Spleen (tissue), 7 donors: ENCODE results near the gene FGF22.
"Not testable (repeated sequence)": the region's sequence is repeated elsewhere in the genome, so short reads cannot be mapped to it uniquely, and the experiment has no call there.

Source experiments
- CTCF ChIP-seq, 11 experiments: fragments of 200-600 bp in 7 of 11; fragments of 450-650 bp in 4 of 11; sonication (generic) in 4 of 11; IDR thresholded peaks in 8 of 11; conservative IDR thresholded peaks in 3 of 11; 1 replicate in 7 of 11; 2 replicates in 4 of 11; pipeline versions ENCODE4 v1.4.0 to v1.8.0; 2016 to 2021; ENCODE audit warnings: antibody characterized with exemption in 11 of 11, inconsistent platforms in 4 of 11, mild to moderate bottlenecking in 1 of 11
- POLR2A ChIP-seq, 3 donors: fragments of 450-650 bp; IDR thresholded peaks; one replicate each; pipeline ENCODE4 v1.5.1; 2017; ENCODE audit warnings: antibody characterized with exemption in 3 of 3, mild to moderate bottlenecking in 1 of 3
- POLR2AphosphoS5 ChIP-seq, 3 donors: sonication (generic); formaldehyde crosslinking; IDR thresholded peaks; one replicate each; pipeline ENCODE4 v1.5.1; 2017; ENCODE audit warnings: antibody characterized with exemption in 3 of 3
- donor health status: DM: no; HTN: no; CAD: no; lungs with moderate emphysema.
- donor health status: DM: no; HTN: no; CAD: no.
- donor health status: DM: no; HTN: no; CAD: no.

- TF ChIP-seq CTCF (IDR thresholded peaks at IDR 0.05 in 8 of 11, conservative IDR thresholded peaks at IDR 0.05 in 3 of 11); POLR2A (IDR thresholded peaks at IDR 0.05); POLR2AphosphoS5 (IDR thresholded peaks at IDR 0.05): not testable (repeated sequence)
Measured at GRCh38 chr19:621191-621590, 18.5 kb upstream of the FGF22 start.
